ENCODE data around the gene ERBB4. TPM values are rescaled to one million over a fixed set of nuclear protein-coding genes. Genes with fewer than 3 reads are reported as not detected.

Gene ERBB4
- total and polyA plus RNA-seq, 2 of the 8 experiments (the other 6 are each of a cell fraction or from before 2014, with no cell fraction given), result 0.34 to 1.3 TPM

GRCh38 chr2:212064318-212064717, 474.3 kb downstream of the ERBB4 start:
- Histone ChIP-seq H3K23ac (ENCODE audit: insufficient read length) (no peak overlapping the region), H2AFZ (ENCODE audit: low read length) (no peak overlapping the region), H3K36me3 (ENCODE audit: control insufficient read depth in 2 of 4, insufficient read depth in 4 of 4, low read length in 3 of 4) (no peaks in the 10 kb centered on the region), H2BK20ac (ENCODE audit: low read length) (no peak overlapping the region), H4K91ac (replicated peaks; ENCODE audit: insufficient read length, low read length) (no peak overlapping the region), H3K23me2 (ENCODE audit: low read depth, low read length) (no peaks in the 10 kb centered on the region), H3K9me3 (ENCODE audit: insufficient read depth in 2 of 2, low read depth in 1 of 2, low read length in 1 of 2) (no peaks in the 10 kb centered on the region), H3K4me3 (ENCODE audit: extremely low read depth in 1 of 4, insufficient read depth in 2 of 4, low read depth in 3 of 4, low read length in 4 of 4) (no peak overlapping the region), H3K4me2 (ENCODE audit: insufficient read depth in 1 of 2, low read depth in 2 of 2, low read length in 2 of 2) (no peak overlapping the region), H3K27ac (ENCODE audit: low read depth, low read length) (no peak overlapping the region), H2AK5ac (ENCODE audit: low read depth, low read length) (no peak overlapping the region), H4K5ac (ENCODE audit: insufficient read length, low read depth, low read length) (no peak overlapping the region), H3K4me1 (replicated peaks in 1 of 4; ENCODE audit: control insufficient read depth in 3 of 4, insufficient read depth in 4 of 4, low read length in 3 of 4) (no peaks in the 10 kb centered on the region), H4K20me1 (replicated peaks in 1 of 2; ENCODE audit: control insufficient read depth in 1 of 2, insufficient read depth in 2 of 2, low read length in 2 of 2) (no peaks in the 10 kb centered on the region), H3K56ac (replicated peaks; ENCODE audit: insufficient read length, low read depth, low read length) (no peak overlapping the region), H3K18ac (ENCODE audit: extremely low read depth, low read length) (no peak overlapping the region), H3K9ac (replicated peaks in 1 of 4; ENCODE audit: extremely low read depth in 1 of 4, low read depth in 3 of 4, low read length in 3 of 4) (no peak overlapping the region), H3K27me3 (replicated peaks in 1 of 4; ENCODE audit: control insufficient read depth in 3 of 4, extremely low read depth in 1 of 4, insufficient read depth in 3 of 4, low read length in 3 of 4) (no peaks in the 10 kb centered on the region), H3K14ac (ENCODE audit: insufficient read length) (no peak overlapping the region), H2BK120ac (replicated peaks; ENCODE audit: low read depth, low read length) (no peak overlapping the region), H3K4ac (replicated peaks; ENCODE audit: insufficient read length, low read depth, low read length) (no peak overlapping the region), H4K8ac (ENCODE audit: extremely low read depth, insufficient read depth, low read length) (no peak overlapping the region), H3K79me2 (ENCODE audit: control insufficient read depth in 1 of 2, insufficient read depth in 2 of 2, low read length in 2 of 2) (no peaks in the 10 kb centered on the region), H2BK15ac (ENCODE audit: low read length) (no peak overlapping the region), H2BK5ac (ENCODE audit: low read depth, low read length) (no peak overlapping the region), H2BK12ac (ENCODE audit: low read depth, low read length) (no peak overlapping the region), H3K79me1 (ENCODE audit: low read depth, low read length) (no peaks in the 10 kb centered on the region)
- POLR2A ChIA-PET (ENCODE audit: partially characterized antibody), result no interaction called here
- 78% methylated on average over 2 of the region's 2 CpGs; no CpG with 5 or more reads in 1 of the 2 experiments for WGBS, 2 experiments (ENCODE audit: extremely low coverage in 1 of 2, insufficient coverage in 1 of 2, insufficient read length in 1 of 2, insufficient replicate concordance in 2 of 2, low coverage in 1 of 2, low lambda C conversion rate in 2 of 2, missing lambda C conversion rate in 1 of 2)
- no peak for TF ChIP-seq JUN (IDR thresholded peaks at IDR 0.05; ENCODE audit: low read depth, low read length)
- TF ChIP-seq CTCF (IDR thresholded peaks at IDR 0.05; ENCODE audit: control extremely low read depth in 1 of 3, insufficient read depth in 1 of 3, low read depth in 1 of 3, low read length in 3 of 3), result peak in 1 of 3 experiments; percentile 6; a peak in 1 of 4 replicates
- no peak for TF ChIP-seq POU5F1 (IDR thresholded peaks at IDR 0.05; ENCODE audit: low read depth, low read length)
- FAIRE-seq, result no peak
- no peak for DNase-seq (ENCODE audit: low read depth in 1 of 2, low spot score in 2 of 2)
- CTCF ChIA-PET (ENCODE audit: partially characterized antibody), result no interaction called here
